ENCODE measurements around the gene RUSF1. TPM values are rescaled to one million over a fixed set of nuclear protein-coding genes. Genes with fewer than 3 reads are reported as not detected.

Gene RUSF1
- total and polyA plus RNA-seq, 7 experiments from 2014 or later, result 22.8 to 118 (median 66.6) TPM

- Histone ChIP-seq H3K27ac (ENCODE audit: low read depth, low read length) (no peak overlapping the region), H3K4me1 (ENCODE audit: control insufficient read depth in 2 of 2, insufficient read depth in 2 of 2, low read length in 2 of 2) (no peaks in the 10 kb centered on the region), H3K4me3 (ENCODE audit: low read length) (no peak overlapping the region), H3K9me3 (ENCODE audit: control insufficient read depth in 2 of 3, low read length in 3 of 3) (no peaks in the 10 kb centered on the region), H3K27me3 (ENCODE audit: control insufficient read depth in 2 of 2, insufficient read depth in 2 of 2, low read length in 2 of 2) (peaks cover 0 to 5% of the 10 kb centered on the region in 2 donors), H3K36me3 (ENCODE audit: control insufficient read depth in 2 of 3, insufficient read depth in 3 of 3, low read length in 3 of 3) (no peaks in the 10 kb centered on the region)
- ATAC-seq, result no peak
- H3K9me3 Mint-ChIP-seq, result peaks cover 0 to 24% (median 13%) of the 10 kb centered on the region in 11 donors
- CTCF ChIA-PET, result no interaction called here
- H3K27me3 Mint-ChIP-seq, result peaks cover 39 to 64% (median 48%) of the 10 kb centered on the region in 5 donors
- H3K4me1 Mint-ChIP-seq, result peaks cover 0 to 11% (median 4%) of the 10 kb centered on the region in 7 donors
- H3K4me3 Mint-ChIP-seq, result peak overlapping the region in 2 of 10 donors; percentile 11 to 25
- no peak for DNase-seq
- H3K27ac Mint-ChIP-seq, result no peak overlapping the region
- intact Hi-C loops (cut with micrococcal nuclease), result loop anchor here in 1 of 2 donors (10.0 kb wide), 1 partner anchor 118 kb away; no protein-coding TSS in a partner anchor
- peaks cover 0 to 7% (median 0%) of the 10 kb centered on the region in 5 donors for H3K36me3 Mint-ChIP-seq
- POLR2A ChIA-PET, result no interaction called here
Observed at GRCh38 chr16:31536804-31537361, 28.7 kb upstream of the RUSF1 start.

DNA sequence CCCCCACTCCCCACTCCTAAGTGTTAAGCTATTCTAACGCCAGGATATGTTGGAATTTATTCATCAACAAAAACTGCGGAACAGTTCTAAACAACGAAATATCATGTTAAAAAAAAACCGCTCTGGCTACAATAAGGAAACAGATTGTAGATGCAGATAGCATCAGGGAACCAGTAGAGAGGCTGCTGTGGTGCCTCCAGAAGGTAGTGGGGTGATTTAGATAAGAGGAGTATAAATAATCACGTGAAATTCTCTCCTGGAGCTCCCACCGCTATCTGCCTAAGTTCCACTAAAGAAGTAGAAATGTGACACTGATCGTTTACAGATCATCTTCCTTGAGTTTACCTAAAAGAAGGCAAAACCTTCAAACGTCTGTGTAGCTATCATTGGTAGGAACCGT, 27.5 kb upstream of the RUSF1 start:
- ChIA-PET CTCF (no interaction called here), POLR2A (no interaction called here)
- peaks cover 0 to 17% (median 11%) of the 10 kb centered on the region in 11 donors for H3K9me3 Mint-ChIP-seq
- intact Hi-C loops (cut with micrococcal nuclease), result loop anchor here in 1 of 2 donors (10.0 kb wide), 1 partner anchor 119 kb away; no protein-coding TSS in a partner anchor
- H3K36me3 Mint-ChIP-seq, result peaks cover 0 to 7% (median 0%) of the 10 kb centered on the region in 5 donors
- no peak overlapping the region for H3K4me3 Mint-ChIP-seq
- no peaks in the 10 kb centered on the region for H3K4me1 ChIP-seq (ENCODE audit: control insufficient read depth in 2 of 2, insufficient read depth in 2 of 2, low read length in 2 of 2)
- H3K27me3 ChIP-seq (ENCODE audit: control insufficient read depth in 2 of 2, insufficient read depth in 2 of 2, low read length in 2 of 2), result peaks cover 0 to 5% of the 10 kb centered on the region in 2 donors
- H3K4me1 Mint-ChIP-seq, result peaks cover 0 to 11% (median 4%) of the 10 kb centered on the region in 7 donors
- H3K4me3 ChIP-seq (ENCODE audit: low read length), result no peak overlapping the region
- no peaks in the 10 kb centered on the region for H3K9me3 ChIP-seq (ENCODE audit: control insufficient read depth in 2 of 3, low read length in 3 of 3)
- no peak overlapping the region for H3K27ac Mint-ChIP-seq
- no peak overlapping the region for H3K27ac ChIP-seq (ENCODE audit: low read depth, low read length)
- DNase-seq (no peak), ATAC-seq (no peak)
- peaks cover 39 to 56% (median 48%) of the 10 kb centered on the region in 5 donors for H3K27me3 Mint-ChIP-seq
- no peaks in the 10 kb centered on the region for H3K36me3 ChIP-seq (ENCODE audit: control insufficient read depth in 2 of 3, insufficient read depth in 3 of 3, low read length in 3 of 3)

DNA sequence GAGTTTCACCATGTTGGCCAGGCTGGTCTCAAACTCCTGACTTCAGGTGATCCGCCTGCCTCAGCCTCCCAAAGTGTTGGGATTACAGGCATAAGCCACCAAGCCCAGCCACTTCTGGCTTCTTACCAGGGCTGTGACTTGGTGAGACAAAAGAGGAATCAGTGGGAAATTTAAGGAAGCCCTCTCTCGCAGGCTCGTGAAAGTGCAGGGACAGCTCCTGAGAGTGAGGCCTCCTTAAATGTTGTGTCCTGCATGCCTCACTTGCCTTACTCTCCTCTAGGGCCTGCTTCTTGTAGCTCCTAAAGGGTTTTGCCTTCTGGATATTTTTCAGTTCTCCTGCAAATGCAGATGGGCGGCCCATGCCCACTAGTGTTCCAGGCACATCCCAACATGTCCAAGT, 24.7 kb upstream of the RUSF1 start:
- intact Hi-C loops (cut with micrococcal nuclease), result loop anchor here in 1 of 2 donors (10.0 kb wide), 1 partner anchor 122 kb away; no protein-coding TSS in a partner anchor
- Histone ChIP-seq H3K27ac (ENCODE audit: low read depth, low read length) (no peak overlapping the region), H3K9me3 (ENCODE audit: control insufficient read depth in 2 of 3, low read length in 3 of 3) (no peaks in the 10 kb centered on the region), H3K36me3 (ENCODE audit: control insufficient read depth in 2 of 3, insufficient read depth in 3 of 3, low read length in 3 of 3) (no peaks in the 10 kb centered on the region), H3K4me1 (ENCODE audit: control insufficient read depth in 2 of 2, insufficient read depth in 2 of 2, low read length in 2 of 2) (peaks cover 0 to 7% of the 10 kb centered on the region in 2 donors), H3K27me3 (ENCODE audit: control insufficient read depth in 2 of 2, insufficient read depth in 2 of 2, low read length in 2 of 2) (peaks cover 0 to 5% of the 10 kb centered on the region in 2 donors), H3K4me3 (ENCODE audit: low read length) (no peak overlapping the region)
- CTCF ChIA-PET, result interaction anchor here (1.1 kb wide), 1 partner anchor 401 kb away, joined by 3 read pairs; no protein-coding TSS in a partner anchor
- H3K27me3 Mint-ChIP-seq, result peaks cover 28 to 54% (median 43%) of the 10 kb centered on the region in 5 donors
- no peaks in the 10 kb centered on the region for H3K36me3 Mint-ChIP-seq
- H3K4me3 Mint-ChIP-seq, result no peak overlapping the region
- peaks cover 0 to 3% (median 0%) of the 10 kb centered on the region in 11 donors for H3K9me3 Mint-ChIP-seq
- ATAC-seq, result no peak
- POLR2A ChIA-PET, result no interaction called here
- DNase-seq, result no peak
- H3K4me1 Mint-ChIP-seq, result peaks cover 0 to 24% (median 12%) of the 10 kb centered on the region in 7 donors
- H3K27ac Mint-ChIP-seq, result no peak overlapping the region

- H3K36me3 Mint-ChIP-seq, result no peaks in the 10 kb centered on the region
- POLR2A ChIA-PET, result no interaction called here
- intact Hi-C loops (cut with micrococcal nuclease), result loop anchor here in 1 of 2 donors (10.0 kb wide), 1 partner anchor 123 kb away; no protein-coding TSS in a partner anchor
Observed at GRCh38 chr16:31532120-31532519, 23.9 kb upstream of the RUSF1 start.

DNA sequence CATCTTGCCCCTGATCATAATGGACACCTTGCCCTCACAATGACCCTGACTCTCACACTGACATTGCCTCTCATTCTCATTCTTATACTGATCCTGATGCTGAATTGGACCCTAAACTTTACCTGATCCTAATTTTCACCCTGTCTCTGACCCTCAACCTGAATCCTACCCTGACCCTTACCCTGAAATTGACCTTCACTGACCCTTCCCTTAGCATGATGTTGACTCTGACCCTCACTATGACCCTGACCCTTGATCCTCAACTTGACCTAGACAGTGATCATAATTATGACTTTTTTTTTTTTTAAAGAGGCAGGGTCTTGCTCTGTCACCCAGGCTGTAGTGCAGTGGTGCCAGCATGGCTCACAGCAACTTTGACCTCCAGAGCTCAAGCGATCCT, 22.9 kb upstream of the RUSF1 start:
- DNase-seq (no peak), ATAC-seq (no peak)
- H3K9me3 ChIP-seq (ENCODE audit: control insufficient read depth in 2 of 3, low read length in 3 of 3), result no peaks in the 10 kb centered on the region
- H3K27me3 ChIP-seq (ENCODE audit: control insufficient read depth in 2 of 2, insufficient read depth in 2 of 2, low read length in 2 of 2), result no peaks in the 10 kb centered on the region
- peaks cover 26 to 52% (median 36%) of the 10 kb centered on the region in 5 donors for H3K27me3 Mint-ChIP-seq
- no peak overlapping the region for H3K4me3 ChIP-seq (ENCODE audit: low read length)
- POLR2A ChIA-PET, result interaction anchor here (0.5 kb wide), 1 partner anchor 192 kb away, joined by 3 read pairs; no protein-coding TSS in a partner anchor
- peaks cover 0 to 3% (median 0%) of the 10 kb centered on the region in 11 donors for H3K9me3 Mint-ChIP-seq
- H3K4me1 Mint-ChIP-seq, result peaks cover 0 to 25% (median 9%) of the 10 kb centered on the region in 7 donors
- no peak overlapping the region for H3K27ac ChIP-seq (ENCODE audit: low read depth, low read length)
- H3K36me3 Mint-ChIP-seq, result no peaks in the 10 kb centered on the region
- CTCF ChIA-PET, result no interaction called here
- intact Hi-C loops (cut with micrococcal nuclease), result loop anchor here in 1 of 2 donors (10.0 kb wide), 1 partner anchor 124 kb away; no protein-coding TSS in a partner anchor
- no peak overlapping the region for H3K4me3 Mint-ChIP-seq
- peaks cover 0 to 7% of the 10 kb centered on the region in 2 donors for H3K4me1 ChIP-seq (ENCODE audit: control insufficient read depth in 2 of 2, insufficient read depth in 2 of 2, low read length in 2 of 2)
- no peak overlapping the region for H3K27ac Mint-ChIP-seq
- no peaks in the 10 kb centered on the region for H3K36me3 ChIP-seq (ENCODE audit: control insufficient read depth in 2 of 3, insufficient read depth in 3 of 3, low read length in 3 of 3)

More at GRCh38 chr16:31532120-31532519, 23.9 kb upstream of the RUSF1 start:
- Mint-ChIP-seq H3K27me3 (peaks cover 28 to 55% (median 44%) of the 10 kb centered on the region in 5 donors), H3K4me1 (peaks cover 0 to 25% (median 9%) of the 10 kb centered on the region in 7 donors), H3K27ac (no peak overlapping the region), H3K9me3 (peaks cover 0 to 3% (median 0%) of the 10 kb centered on the region in 11 donors), H3K4me3 (no peak overlapping the region)
- H3K4me1 ChIP-seq (ENCODE audit: control insufficient read depth in 2 of 2, insufficient read depth in 2 of 2, low read length in 2 of 2), result peaks cover 0 to 7% of the 10 kb centered on the region in 2 donors
- no peak overlapping the region for H3K27ac ChIP-seq (ENCODE audit: low read depth, low read length)
- no peak for ATAC-seq
- H3K27me3 ChIP-seq (ENCODE audit: control insufficient read depth in 2 of 2, insufficient read depth in 2 of 2, low read length in 2 of 2), result peaks cover 0 to 3% of the 10 kb centered on the region in 2 donors
- CTCF ChIA-PET, result interaction anchor here (1.1 kb wide), 1 partner anchor 401 kb away, joined by 3 read pairs; no protein-coding TSS in a partner anchor
- H3K36me3 ChIP-seq (ENCODE audit: control insufficient read depth in 2 of 3, insufficient read depth in 3 of 3, low read length in 3 of 3), result no peaks in the 10 kb centered on the region
- H3K4me3 ChIP-seq (ENCODE audit: low read length), result no peak overlapping the region
- H3K9me3 ChIP-seq (ENCODE audit: control insufficient read depth in 2 of 3, low read length in 3 of 3), result no peaks in the 10 kb centered on the region
- DNase-seq, result no peak

- peaks cover 0 to 21% (median 7%) of the 10 kb centered on the region in 7 donors for H3K4me1 Mint-ChIP-seq
- intact Hi-C loops (cut with micrococcal nuclease), result loop anchor here in 1 of 2 donors (10.0 kb wide), 1 partner anchor 124 kb away; no protein-coding TSS in a partner anchor
- no peak overlapping the region for H3K4me3 ChIP-seq (ENCODE audit: low read length)
- no peaks in the 10 kb centered on the region for H3K36me3 Mint-ChIP-seq
- H3K27ac Mint-ChIP-seq, result no peak overlapping the region
- ATAC-seq (no peak), DNase-seq (no peak)
- no peak overlapping the region for H3K27ac ChIP-seq (ENCODE audit: low read depth, low read length)
- H3K9me3 ChIP-seq (ENCODE audit: control insufficient read depth in 2 of 3, low read length in 3 of 3), result no peaks in the 10 kb centered on the region
- no peaks in the 10 kb centered on the region for H3K36me3 ChIP-seq (ENCODE audit: control insufficient read depth in 2 of 3, insufficient read depth in 3 of 3, low read length in 3 of 3)
- H3K27me3 ChIP-seq (ENCODE audit: control insufficient read depth in 2 of 2, insufficient read depth in 2 of 2, low read length in 2 of 2), result no peaks in the 10 kb centered on the region
- ChIA-PET POLR2A (no interaction called here), CTCF (interaction anchor here (0.6 kb wide), 1 partner anchor 8 kb away, joined by 3 read pairs; no protein-coding TSS in a partner anchor)
- H3K27me3 Mint-ChIP-seq, result peaks cover 20 to 46% (median 30%) of the 10 kb centered on the region in 5 donors
- H3K4me1 ChIP-seq (ENCODE audit: control insufficient read depth in 2 of 2, insufficient read depth in 2 of 2, low read length in 2 of 2), result peaks cover 0 to 7% of the 10 kb centered on the region in 2 donors
- H3K9me3 Mint-ChIP-seq, result no peaks in the 10 kb centered on the region
- H3K4me3 Mint-ChIP-seq, result peak overlapping the region in 5 of 10 donors; percentile 44 to 75 (median 59)
Observed at GRCh38 chr16:31530405-31530804, 22.2 kb upstream of the RUSF1 start.

Measured in naive thymus-derived CD4-positive, alpha-beta T cell (primary cell).